ENCODE results near the gene PAX1. TPM values are rescaled to one million over a fixed set of nuclear protein-coding genes. Genes with fewer than 3 reads are reported as not detected.
A peak's percentile ranks its signal among the peaks of the same experiment; 100 is the strongest.

Gene PAX1
- total RNA-seq, 2 donors from 2014 or later, result not detected

GRCh38 chr20:21707999-21708737 is 2.7 kb downstream of the PAX1 start:
- TF ChIP-seq CTCF (conservative IDR thresholded peaks at IDR 0.05), result peak; percentile 43
- H3K27me3 Mint-ChIP-seq (ENCODE audit: insufficient read depth), result peaks cover 98% of the 10 kb centered on the region
- no peaks in the 10 kb centered on the region for H3K36me3 Mint-ChIP-seq (ENCODE audit: low read depth)
- 10 to 17% methylated on average over 20 to 33 of the region's 33 CpGs for whole genome bisulfite sequencing, 2 experiments (ENCODE audit: insufficient coverage in 1 of 2, insufficient read length in 1 of 2)
- H3K27ac ChIP-seq (ENCODE audit: low read depth, low read length), result no peak overlapping the region
- H3K9ac ChIP-seq (ENCODE audit: extremely low read depth, low read length, poor library complexity, severe bottlenecking), result no peak overlapping the region
- no peak overlapping the region for H3K27ac Mint-ChIP-seq
- no peak for DNase-seq
- no peaks in the 10 kb centered on the region for H3K9me3 ChIP-seq (ENCODE audit: control insufficient read depth, low read length)
- peaks cover 100% of the 10 kb centered on the region for H3K27me3 ChIP-seq (ENCODE audit: control insufficient read depth, insufficient read depth, low read length, poor library complexity, severe bottlenecking)
- H3K4me3 Mint-ChIP-seq, result peak overlapping the region; percentile 28
- peaks cover 14% of the 10 kb centered on the region for H3K4me1 ChIP-seq (ENCODE audit: control insufficient read depth, insufficient read depth, low read length)
- H3K36me3 ChIP-seq (ENCODE audit: control insufficient read depth, insufficient read depth, low read length), result no peaks in the 10 kb centered on the region
- H3K4me1 Mint-ChIP-seq, result peaks cover 25% of the 10 kb centered on the region
- H3K4me3 ChIP-seq (ENCODE audit: low read length), result no peak overlapping the region
- no peaks in the 10 kb centered on the region for H3K9me3 Mint-ChIP-seq

DNA sequence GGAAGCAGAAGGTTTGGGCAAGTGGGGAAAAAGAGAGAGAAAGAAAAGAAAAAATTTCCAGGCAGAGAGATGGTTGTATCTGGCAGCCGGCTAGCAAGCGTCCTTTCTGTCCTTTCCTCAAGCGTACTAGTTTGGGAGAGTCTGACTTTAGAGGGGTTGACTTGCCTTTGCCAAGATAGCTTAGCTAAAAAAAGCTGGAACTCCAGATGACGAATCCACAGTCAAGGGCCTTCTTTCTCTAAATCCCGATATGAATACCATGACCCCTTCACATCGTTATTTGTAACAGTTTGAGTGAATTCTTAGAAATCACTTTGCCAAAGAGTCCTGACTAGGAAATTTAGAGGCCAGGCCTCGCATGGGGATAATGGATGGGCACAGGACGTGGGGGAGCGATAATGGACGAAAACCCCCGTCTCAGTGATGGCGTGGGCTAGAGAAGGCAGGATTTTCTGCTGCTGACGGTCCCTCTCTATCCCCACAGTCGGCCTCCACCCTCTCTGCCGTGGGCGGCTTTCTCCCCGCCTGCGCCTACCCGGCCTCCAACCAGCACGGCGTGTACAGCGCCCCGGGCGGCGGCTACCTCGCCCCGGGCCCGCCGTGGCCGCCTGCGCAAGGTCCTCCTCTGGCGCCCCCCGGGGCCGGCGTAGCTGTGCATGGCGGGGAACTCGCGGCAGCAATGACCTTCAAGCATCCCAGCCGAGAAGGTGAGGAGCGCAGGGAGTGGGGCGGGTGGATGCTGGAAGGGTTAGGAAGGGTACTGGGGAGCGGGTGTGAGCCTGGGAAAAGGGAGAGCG is 3.5 kb downstream of the PAX1 start:
- H3K9ac ChIP-seq (ENCODE audit: extremely low read depth, low read length, poor library complexity, severe bottlenecking), result no peak overlapping the region
- H3K4me1 Mint-ChIP-seq, result peaks cover 25% of the 10 kb centered on the region
- no peaks in the 10 kb centered on the region for H3K9me3 Mint-ChIP-seq
- peaks cover 100% of the 10 kb centered on the region for H3K27me3 ChIP-seq (ENCODE audit: control insufficient read depth, insufficient read depth, low read length, poor library complexity, severe bottlenecking)
- TF ChIP-seq CTCF (conservative IDR thresholded peaks at IDR 0.05), result peak; percentile 42
- H3K27ac ChIP-seq (ENCODE audit: low read depth, low read length), result no peak overlapping the region
- no peak overlapping the region for H3K27ac Mint-ChIP-seq
- no peaks in the 10 kb centered on the region for H3K9me3 ChIP-seq (ENCODE audit: control insufficient read depth, low read length)
- H3K4me1 ChIP-seq (ENCODE audit: control insufficient read depth, insufficient read depth, low read length), result peaks cover 11% of the 10 kb centered on the region
- no peaks in the 10 kb centered on the region for H3K36me3 ChIP-seq (ENCODE audit: control insufficient read depth, insufficient read depth, low read length)
- no peak overlapping the region for H3K4me3 ChIP-seq (ENCODE audit: low read length)
- no peaks in the 10 kb centered on the region for H3K36me3 Mint-ChIP-seq (ENCODE audit: low read depth)
- peaks cover 98% of the 10 kb centered on the region for H3K27me3 Mint-ChIP-seq (ENCODE audit: insufficient read depth)
- DNase-seq, result no peak
- peak overlapping the region; percentile 28 for H3K4me3 Mint-ChIP-seq
- 12 to 17% methylated on average over 7 to 43 of the region's 43 CpGs for WGBS, 2 experiments (ENCODE audit: insufficient coverage in 1 of 2, insufficient read length in 1 of 2)

- peaks cover 11% of the 10 kb centered on the region for H3K4me1 ChIP-seq (ENCODE audit: control insufficient read depth, insufficient read depth, low read length)
- Mint-ChIP-seq H3K27ac (no peak overlapping the region), H3K27me3 (ENCODE audit: insufficient read depth) (peaks cover 98% of the 10 kb centered on the region), H3K4me1 (peaks cover 25% of the 10 kb centered on the region), H3K4me3 (no peak overlapping the region), H3K36me3 (ENCODE audit: low read depth) (no peaks in the 10 kb centered on the region), H3K9me3 (no peaks in the 10 kb centered on the region)
- no peak for DNase-seq
- H3K4me3 ChIP-seq (ENCODE audit: low read length), result no peak overlapping the region
- H3K36me3 ChIP-seq (ENCODE audit: control insufficient read depth, insufficient read depth, low read length), result no peaks in the 10 kb centered on the region
- no peaks in the 10 kb centered on the region for H3K9me3 ChIP-seq (ENCODE audit: control insufficient read depth, low read length)
- no peak overlapping the region for H3K9ac ChIP-seq (ENCODE audit: extremely low read depth, low read length, poor library complexity, severe bottlenecking)
- no peak for TF ChIP-seq CTCF (conservative IDR thresholded peaks at IDR 0.05)
- H3K27me3 ChIP-seq (ENCODE audit: control insufficient read depth, insufficient read depth, low read length, poor library complexity, severe bottlenecking), result peaks cover 100% of the 10 kb centered on the region
- WGBS, 2 experiments (ENCODE audit: insufficient coverage in 1 of 2, insufficient read length in 1 of 2), result 20 to 21% methylated on average over 5 to 6 of the region's 6 CpGs
- H3K27ac ChIP-seq (ENCODE audit: low read depth, low read length), result no peak overlapping the region
These were observed 4.1 kb downstream of the PAX1 start for GRCh38 chr20:21709535-21709904.
